ENCODE results near the gene AFAP1. TPM values are rescaled to one million over a fixed set of nuclear protein-coding genes. Genes with fewer than 3 reads are reported as not detected.
A peak's percentile ranks its signal among the peaks of the same experiment; 100 is the strongest.

Gene AFAP1
- total RNA-seq, 2 donors from 2014 or later: 29.7 to 43.9 TPM

DNA sequence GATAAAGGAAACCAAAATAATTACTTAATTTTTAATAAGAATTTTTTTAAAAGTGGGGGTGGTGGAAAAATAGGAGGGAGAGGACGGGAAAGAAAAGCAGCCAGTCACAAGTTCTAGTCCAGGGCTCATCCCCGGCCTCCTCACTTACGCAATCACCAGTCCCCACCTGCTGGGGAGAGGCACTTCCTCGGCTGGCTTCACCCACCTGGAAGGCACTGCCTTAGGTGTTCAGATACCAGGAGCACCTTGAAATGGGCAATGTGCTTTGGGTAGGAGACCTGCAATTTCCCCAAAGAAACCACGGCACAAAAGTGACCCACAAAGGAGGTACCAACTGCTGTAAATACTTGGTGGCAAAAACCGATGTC lies 23.8 kb downstream of the AFAP1 start:
- peaks cover 4% of the 10 kb centered on the region for H3K4me1 ChIP-seq
- no peak overlapping the region for H3K9ac ChIP-seq (ENCODE audit: low read depth in 2 of 2, low read length in 2 of 2)
- no peaks in the 10 kb centered on the region for H3K9me3 ChIP-seq
- TF ChIP-seq, protein P1, sequence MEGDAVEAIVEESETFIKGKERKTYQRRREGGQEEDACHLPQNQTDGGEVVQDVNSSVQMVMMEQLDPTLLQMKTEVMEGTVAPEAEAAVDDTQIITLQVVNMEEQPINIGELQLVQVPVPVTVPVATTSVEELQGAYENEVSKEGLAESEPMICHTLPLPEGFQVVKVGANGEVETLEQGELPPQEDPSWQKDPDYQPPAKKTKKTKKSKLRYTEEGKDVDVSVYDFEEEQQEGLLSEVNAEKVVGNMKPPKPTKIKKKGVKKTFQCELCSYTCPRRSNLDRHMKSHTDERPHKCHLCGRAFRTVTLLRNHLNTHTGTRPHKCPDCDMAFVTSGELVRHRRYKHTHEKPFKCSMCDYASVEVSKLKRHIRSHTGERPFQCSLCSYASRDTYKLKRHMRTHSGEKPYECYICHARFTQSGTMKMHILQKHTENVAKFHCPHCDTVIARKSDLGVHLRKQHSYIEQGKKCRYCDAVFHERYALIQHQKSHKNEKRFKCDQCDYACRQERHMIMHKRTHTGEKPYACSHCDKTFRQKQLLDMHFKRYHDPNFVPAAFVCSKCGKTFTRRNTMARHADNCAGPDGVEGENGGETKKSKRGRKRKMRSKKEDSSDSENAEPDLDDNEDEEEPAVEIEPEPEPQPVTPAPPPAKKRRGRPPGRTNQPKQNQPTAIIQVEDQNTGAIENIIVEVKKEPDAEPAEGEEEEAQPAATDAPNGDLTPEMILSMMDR (IDR thresholded peaks at IDR 0.05): no peak
- no peaks in the 10 kb centered on the region for H3K36me3 ChIP-seq
- H3K4me3 ChIP-seq: no peak overlapping the region
- no peak overlapping the region for H3K27ac ChIP-seq
- H3K27me3 ChIP-seq: no peaks in the 10 kb centered on the region
- DNase-seq: no peak
- intact Hi-C loops (cut with DNase I): no loop called here

DNA sequence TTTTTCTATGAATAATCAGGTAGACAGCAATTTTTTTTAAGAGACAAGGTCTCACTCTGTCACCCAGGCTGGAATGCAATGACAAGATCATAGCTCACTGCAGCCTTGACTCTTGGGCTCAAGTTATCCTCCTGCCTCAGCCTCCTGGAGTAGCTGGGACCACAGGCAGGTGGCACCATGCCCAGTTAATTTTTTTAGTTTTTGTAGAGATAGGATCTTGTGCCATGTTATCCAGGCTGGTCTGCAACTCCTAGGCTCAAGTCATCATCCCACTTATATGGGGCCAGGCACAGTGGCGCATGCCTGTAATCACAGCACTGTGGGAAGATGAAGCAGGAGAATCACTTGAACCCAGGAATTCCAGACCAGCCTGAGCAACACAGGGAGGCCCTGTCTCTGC lies 26.8 kb downstream of the AFAP1 start:
- Histone ChIP-seq H3K4me3 (no peak overlapping the region), H3K27ac (no peak overlapping the region), H3K9me3 (no peaks in the 10 kb centered on the region), H3K27me3 (no peaks in the 10 kb centered on the region), H3K4me1 (peaks cover 8% of the 10 kb centered on the region), H3K36me3 (no peaks in the 10 kb centered on the region), H3K9ac (ENCODE audit: low read depth in 2 of 2, low read length in 2 of 2) (no peak overlapping the region)
- intact Hi-C loops (cut with DNase I): no loop called here
- TF ChIP-seq, protein P1 (IDR thresholded peaks at IDR 0.05): no peak
- DNase-seq: no peak

DNA sequence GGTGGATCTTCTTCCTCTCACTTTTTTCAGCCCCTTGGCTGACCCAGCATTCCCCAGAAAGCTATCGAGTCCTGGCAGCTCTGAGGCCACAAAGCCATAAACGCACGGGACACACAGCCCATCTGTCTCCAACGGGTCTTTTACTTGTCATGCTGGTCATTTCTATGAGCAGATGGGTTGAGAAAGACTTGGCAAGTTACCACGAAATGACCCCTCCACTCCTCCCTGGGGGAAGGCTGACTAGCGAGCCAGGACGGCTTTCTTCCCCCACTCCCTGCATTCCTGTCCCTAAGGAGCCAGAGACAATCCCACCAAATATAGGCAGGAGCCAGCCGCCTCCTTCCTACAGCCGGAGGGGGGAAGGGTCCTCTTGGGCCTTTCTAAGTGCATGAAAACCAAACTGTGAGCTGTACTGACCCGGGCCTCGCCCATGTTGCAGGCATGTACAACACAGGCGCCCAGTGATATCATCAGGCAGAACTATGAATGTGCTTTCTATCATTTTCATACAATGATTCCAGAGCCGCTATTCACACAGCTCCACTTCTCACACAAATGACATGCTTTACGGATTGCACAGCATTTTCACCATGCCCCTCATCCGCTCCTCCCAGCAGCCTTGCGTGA lies 28.6 kb downstream of the AFAP1 start:
- intact Hi-C loops (cut with DNase I): no loop called here
- Histone ChIP-seq H3K4me1 (peaks cover 3% of the 10 kb centered on the region), H3K9ac (ENCODE audit: low read depth in 2 of 2, low read length in 2 of 2) (peak overlapping the region; percentile 6 to 16), H3K27ac (peak overlapping the region; percentile 40), H3K27me3 (no peaks in the 10 kb centered on the region), H3K9me3 (no peaks in the 10 kb centered on the region), H3K4me3 (no peak overlapping the region), H3K36me3 (no peaks in the 10 kb centered on the region)
- TF ChIP-seq, protein P1 (IDR thresholded peaks at IDR 0.05): no peak
- peak; percentile 33 for DNase-seq

DNA sequence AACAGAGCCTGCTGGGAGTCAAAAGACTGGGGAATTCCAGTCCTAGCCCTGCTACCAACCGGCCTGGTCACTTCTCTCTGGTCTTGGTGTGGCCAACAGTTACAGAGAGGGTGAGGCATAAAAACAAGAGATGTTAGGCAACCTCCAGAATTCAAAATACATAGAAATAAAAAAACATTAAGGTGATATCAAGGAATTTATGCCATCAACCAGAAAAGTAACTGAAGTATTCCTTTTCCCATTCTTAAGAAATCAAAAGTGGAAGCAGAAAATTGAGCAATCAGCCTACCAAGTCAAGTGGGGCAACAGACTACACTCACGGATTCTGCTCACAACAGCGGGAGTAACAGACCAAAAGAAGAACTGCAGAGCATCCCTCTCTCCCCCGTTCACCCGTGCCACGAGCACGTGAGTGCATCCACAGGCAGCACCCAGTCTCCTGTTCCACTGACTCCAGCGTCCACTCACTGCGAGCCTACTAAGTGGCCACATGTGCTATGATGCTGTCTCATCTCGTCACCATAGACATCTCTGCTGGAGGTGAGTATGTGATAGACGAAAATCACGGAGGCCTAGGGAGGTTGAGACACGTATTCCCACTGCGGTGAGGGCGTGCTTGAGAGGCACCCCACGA lies 29.3 kb downstream of the AFAP1 start:
- H3K4me1 ChIP-seq: peaks cover 3% of the 10 kb centered on the region
- H3K4me3 ChIP-seq: no peak overlapping the region
- no peaks in the 10 kb centered on the region for H3K27me3 ChIP-seq
- no peak for DNase-seq
- TF ChIP-seq, protein P1 (IDR thresholded peaks at IDR 0.05): no peak
- no peaks in the 10 kb centered on the region for H3K36me3 ChIP-seq
- H3K27ac ChIP-seq: peak overlapping the region; percentile 40
- H3K9ac ChIP-seq (ENCODE audit: low read depth in 2 of 2, low read length in 2 of 2): peak overlapping the region in 1 of 2 donors; percentile 16
- H3K9me3 ChIP-seq: no peaks in the 10 kb centered on the region
- intact Hi-C loops (cut with DNase I): no loop called here

GRCh38 chr4:7909463-7910262 lies 30.0 kb downstream of the AFAP1 start:
- no peak for DNase-seq
- TF ChIP-seq, protein P1 (IDR thresholded peaks at IDR 0.05): no peak
- Histone ChIP-seq H3K4me3 (no peak overlapping the region), H3K36me3 (no peaks in the 10 kb centered on the region), H3K27ac (peak overlapping the region; percentile 40), H3K9me3 (no peaks in the 10 kb centered on the region), H3K27me3 (no peaks in the 10 kb centered on the region), H3K4me1 (peaks cover 3% of the 10 kb centered on the region), H3K9ac (ENCODE audit: low read depth in 2 of 2, low read length in 2 of 2) (no peak overlapping the region)
- intact Hi-C loops (cut with DNase I): no loop called here

All from colonic mucosa (tissue), 4 donors.